IPS-15b (cell line): ENCODE measurements around the gene CMTR1.
"Not testable (repeated sequence)": the region's sequence is repeated elsewhere in the genome, so short reads cannot be mapped to it uniquely, and the experiment has no call there.

Source experiments
- H3K27me3 ChIP-seq: one replicate; pipeline ENCODE4 v1.6.1; 2013; ENCODE audit warnings: low read length; ENCODE audit not compliant: control insufficient read depth, insufficient read depth
- H3K36me3 ChIP-seq: one replicate; pipeline ENCODE4 v1.6.1; 2013; ENCODE audit warnings: low read length; ENCODE audit not compliant: control insufficient read depth, insufficient read depth
- H3K4me1 ChIP-seq: one replicate; pipeline ENCODE4 v1.6.1; 2013; ENCODE audit warnings: mild to moderate bottlenecking, low read length; ENCODE audit not compliant: control insufficient read depth, insufficient read depth
- H3K4me3 ChIP-seq: one replicate; pipeline ENCODE4 v1.5.1; 2013; ENCODE audit warnings: low read depth, low read length
- H3K9ac ChIP-seq: one replicate; pipeline ENCODE4 v1.6.1; 2013; ENCODE audit warnings: low read depth, mild to moderate bottlenecking, low read length
- H3K9me3 ChIP-seq: one replicate; pipeline ENCODE4 v1.6.1; 2013; ENCODE audit warnings: mild to moderate bottlenecking, low read length; ENCODE audit not compliant: control insufficient read depth, insufficient read depth

Gene CMTR1

GRCh38 chr6:37500294-37500608 lies 67.2 kb downstream of the CMTR1 start:
- Histone ChIP-seq H3K27me3 (peaks cover 9% of the 10 kb centered on the region), H3K4me1 (no peaks in the 10 kb centered on the region), H3K9ac (no peak overlapping the region), H3K4me3 (peak overlapping the region; percentile 79), H3K9me3 (no peaks in the 10 kb centered on the region), H3K36me3 (no peaks in the 10 kb centered on the region)

GRCh38 chr6:37500904-37501303 lies 67.9 kb downstream of the CMTR1 start:
- H3K27me3 ChIP-seq, H3K9me3 ChIP-seq, H3K4me3 ChIP-seq, H3K4me1 ChIP-seq, H3K9ac ChIP-seq, H3K36me3 ChIP-seq: not testable (repeated sequence)

DNA sequence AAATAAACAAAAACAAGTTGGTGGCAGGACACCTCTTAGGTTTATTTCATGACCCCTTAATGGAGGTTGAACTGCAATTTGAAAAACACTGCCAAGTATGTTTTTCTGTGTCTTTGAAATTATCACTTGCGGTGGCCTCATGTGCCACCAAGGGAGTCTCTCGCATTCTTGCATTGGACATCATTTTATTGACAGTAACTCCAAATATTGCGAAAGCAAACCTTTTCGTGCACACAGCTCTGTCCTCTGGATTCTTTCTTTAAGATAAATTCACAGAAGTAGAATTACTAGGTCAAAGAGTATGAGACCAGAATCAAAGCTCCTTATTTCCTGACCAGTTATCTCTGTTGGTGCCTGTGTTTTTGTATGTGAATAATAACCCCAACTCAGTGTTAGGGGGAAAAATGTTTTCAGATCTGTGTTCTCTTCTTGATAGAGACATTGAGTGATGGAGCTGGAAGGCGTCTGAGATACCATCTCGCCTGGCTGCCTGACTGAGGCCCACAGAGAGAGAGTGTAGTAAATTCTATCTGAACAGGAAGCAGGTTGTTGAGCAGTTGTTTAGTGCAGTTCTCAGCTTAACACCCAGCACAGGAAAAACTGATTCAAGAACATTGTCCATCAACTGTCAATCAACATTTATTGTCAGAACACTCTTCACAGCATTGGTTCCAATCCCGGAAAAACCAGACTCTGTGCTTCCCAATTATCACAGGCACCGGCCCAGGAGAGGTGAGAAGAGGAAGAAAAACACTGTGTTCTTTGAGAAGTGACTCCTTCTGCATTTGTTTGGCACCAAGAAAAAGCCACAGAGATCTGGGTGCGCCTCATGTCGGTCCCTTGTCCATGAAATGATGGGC lies 68.8 kb downstream of the CMTR1 start:
- H3K27me3 ChIP-seq = peaks cover 9% of the 10 kb centered on the region
- no peaks in the 10 kb centered on the region for H3K4me1 ChIP-seq
- no peak overlapping the region for H3K4me3 ChIP-seq
- no peaks in the 10 kb centered on the region for H3K9me3 ChIP-seq
- no peaks in the 10 kb centered on the region for H3K36me3 ChIP-seq
- no peak overlapping the region for H3K9ac ChIP-seq

DNA sequence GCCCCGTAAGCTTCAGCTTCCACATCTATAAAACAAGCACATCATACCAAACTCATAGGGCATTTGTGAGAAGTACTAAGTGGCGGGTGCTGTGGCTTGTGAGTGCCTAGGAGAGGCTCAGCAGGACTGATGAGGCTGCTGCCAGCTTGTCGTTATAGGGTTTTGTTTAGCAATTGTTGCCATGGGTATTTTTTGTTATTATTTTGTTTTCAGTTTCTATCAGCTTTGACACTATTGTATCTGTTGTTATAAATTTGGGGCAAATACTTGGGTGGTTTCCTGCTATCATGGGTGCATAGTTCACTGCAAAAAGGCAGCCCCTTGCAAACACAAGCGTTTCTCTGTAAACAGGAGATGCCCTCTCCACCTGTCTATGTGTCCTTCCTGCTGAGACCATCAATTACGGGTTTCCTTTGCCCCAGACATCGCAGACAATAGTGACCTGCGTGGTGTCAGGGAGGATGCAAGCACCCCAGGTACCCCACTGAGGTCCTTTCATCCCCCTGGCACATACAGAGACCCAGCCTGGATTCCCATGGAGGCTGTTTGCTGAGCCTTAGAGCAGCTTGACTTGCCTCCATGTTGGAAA lies 69.8 kb downstream of the CMTR1 start:
- Histone ChIP-seq H3K9me3 (no peaks in the 10 kb centered on the region), H3K9ac (no peak overlapping the region), H3K4me3 (no peak overlapping the region), H3K4me1 (no peaks in the 10 kb centered on the region), H3K27me3 (peaks cover 9% of the 10 kb centered on the region), H3K36me3 (no peaks in the 10 kb centered on the region)

GRCh38 chr6:37503309-37503965 lies 70.4 kb downstream of the CMTR1 start:
- Histone ChIP-seq H3K4me1 (peaks cover 3% of the 10 kb centered on the region), H3K9ac (no peak overlapping the region), H3K4me3 (no peak overlapping the region), H3K27me3 (peaks cover 9% of the 10 kb centered on the region), H3K9me3 (no peaks in the 10 kb centered on the region), H3K36me3 (no peaks in the 10 kb centered on the region)

DNA sequence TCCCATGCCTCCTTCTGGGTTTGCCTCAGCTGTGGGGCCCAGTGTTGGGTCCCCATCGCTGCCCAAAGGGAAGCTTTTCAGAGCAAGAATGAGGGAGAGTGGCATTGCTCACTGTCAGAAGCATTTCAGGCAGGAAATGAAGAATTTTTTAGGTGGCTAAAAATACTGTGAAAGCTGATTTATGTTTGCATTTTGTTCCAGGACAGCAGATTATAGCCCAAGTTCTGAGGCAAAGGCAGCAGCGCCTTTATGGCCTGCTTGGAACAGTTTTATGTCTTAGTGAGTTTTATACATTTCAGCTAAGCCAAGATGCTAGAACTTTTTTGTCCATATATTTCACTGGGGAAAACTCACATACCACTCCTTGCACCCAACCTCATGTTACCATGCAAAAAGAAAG lies 71.0 kb downstream of the CMTR1 start:
- Histone ChIP-seq H3K4me1 (peaks cover 3% of the 10 kb centered on the region), H3K4me3 (no peak overlapping the region)

GRCh38 chr6:37506479-37506878 lies 73.5 kb downstream of the CMTR1 start:
- Histone ChIP-seq H3K9ac (no peak overlapping the region), H3K27me3 (peaks cover 19% of the 10 kb centered on the region), H3K36me3 (no peaks in the 10 kb centered on the region), H3K9me3 (no peaks in the 10 kb centered on the region), H3K4me1 (peaks cover 5% of the 10 kb centered on the region), H3K4me3 (no peak overlapping the region)

More for the DNA sequence above, 71.0 kb downstream of the CMTR1 start:
- Histone ChIP-seq H3K9me3 (no peaks in the 10 kb centered on the region), H3K9ac (no peak overlapping the region), H3K36me3 (no peaks in the 10 kb centered on the region), H3K27me3 (peaks cover 9% of the 10 kb centered on the region)

- no peak overlapping the region for H3K4me3 ChIP-seq
- no peak overlapping the region for H3K9ac ChIP-seq
- H3K9me3 ChIP-seq = no peaks in the 10 kb centered on the region
- peaks cover 23% of the 10 kb centered on the region for H3K27me3 ChIP-seq
- H3K36me3 ChIP-seq = no peaks in the 10 kb centered on the region
- peaks cover 5% of the 10 kb centered on the region for H3K4me1 ChIP-seq
These were observed 74.1 kb downstream of the CMTR1 start for GRCh38 chr6:37507077-37507476.

DNA sequence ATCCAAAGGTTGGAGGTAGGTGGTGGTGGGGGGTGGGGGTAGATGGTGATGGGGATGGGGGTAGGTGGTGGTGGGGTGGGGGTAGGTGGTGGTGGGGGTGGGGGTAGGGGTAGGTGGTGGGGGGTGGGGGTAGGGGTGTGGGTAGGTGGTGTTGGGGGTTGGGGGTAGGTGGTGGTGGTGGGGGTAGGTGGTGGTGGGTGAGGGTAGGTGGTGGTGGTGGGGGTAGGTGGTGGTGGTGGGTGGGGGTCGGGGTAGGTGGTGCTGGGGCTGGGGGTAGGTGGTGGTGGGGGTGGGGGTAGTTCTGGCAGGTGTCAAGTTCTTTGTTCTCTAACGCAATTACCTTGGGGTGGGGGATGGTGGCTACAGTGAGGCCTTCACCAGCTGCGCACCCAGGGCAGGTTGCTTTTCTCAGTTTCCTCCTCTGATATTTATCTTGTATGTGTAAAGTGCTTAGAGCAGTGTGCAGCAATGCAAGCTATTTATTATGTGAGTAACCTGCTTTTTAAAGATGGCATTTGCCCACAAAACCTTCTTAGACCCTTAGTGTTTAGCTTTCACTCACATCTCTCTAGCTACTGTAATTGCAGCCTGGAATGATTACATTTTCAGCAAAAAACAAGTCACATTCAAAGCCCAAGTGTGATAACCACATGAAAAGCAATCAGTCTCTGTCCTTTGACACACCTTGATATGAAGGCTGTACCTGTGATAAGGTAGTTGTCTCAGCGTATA lies 74.8 kb downstream of the CMTR1 start:
- Histone ChIP-seq H3K4me1 (peaks cover 5% of the 10 kb centered on the region), H3K4me3 (no peak overlapping the region), H3K27me3 (peaks cover 27% of the 10 kb centered on the region), H3K9me3 (no peaks in the 10 kb centered on the region), H3K36me3 (no peaks in the 10 kb centered on the region), H3K9ac (no peak overlapping the region)

- no peak overlapping the region for H3K4me3 ChIP-seq
- no peaks in the 10 kb centered on the region for H3K36me3 ChIP-seq
- H3K4me1 ChIP-seq = peaks cover 16% of the 10 kb centered on the region
- no peaks in the 10 kb centered on the region for H3K9me3 ChIP-seq
- H3K9ac ChIP-seq = no peak overlapping the region
- peaks cover 43% of the 10 kb centered on the region for H3K27me3 ChIP-seq
These were observed 78.2 kb downstream of the CMTR1 start for GRCh38 chr6:37511201-37511600.

GRCh38 chr6:37511910-37512399 lies 78.9 kb downstream of the CMTR1 start:
- H3K4me3 ChIP-seq = peak overlapping the region; percentile 52
- H3K36me3 ChIP-seq = no peaks in the 10 kb centered on the region
- peaks cover 43% of the 10 kb centered on the region for H3K27me3 ChIP-seq
- H3K9me3 ChIP-seq = no peaks in the 10 kb centered on the region
- no peak overlapping the region for H3K9ac ChIP-seq
- peaks cover 19% of the 10 kb centered on the region for H3K4me1 ChIP-seq
